ENCODE results near the gene ZNF423. TPM values are rescaled to one million over a fixed set of nuclear protein-coding genes. Genes with fewer than 3 reads are reported as not detected.

The ZNF423 gene
- total and polyA plus RNA-seq, 10 donors: 0.36 to 7.0 (median 3.7) TPM

DNA sequence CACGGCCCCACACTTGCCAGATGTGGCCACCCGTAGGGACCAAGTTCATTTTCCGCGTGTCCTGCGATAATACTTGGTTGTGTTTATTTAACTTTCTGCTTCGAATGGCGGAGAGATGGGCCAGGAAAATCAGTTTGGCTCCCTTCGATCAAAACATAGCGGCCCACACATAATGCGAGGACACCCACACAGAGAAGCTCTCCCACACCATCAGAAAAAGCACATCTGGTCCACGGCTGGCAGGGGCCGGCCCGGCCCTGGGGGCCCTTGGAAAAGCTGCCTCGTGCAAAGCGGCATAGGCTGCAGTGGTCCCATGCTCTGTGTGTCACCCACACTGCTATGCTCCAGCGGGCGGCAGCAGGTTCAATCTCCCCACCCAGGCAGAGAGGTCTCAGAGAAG is 46.9 kb downstream of the ZNF423 start:
- Histone ChIP-seq H3K9me3 (no peaks in the 10 kb centered on the region), H3K4me1 (peaks cover 0 to 23% (median 9%) of the 10 kb centered on the region in 6 donors), H3K4me3 (no peak overlapping the region), H3K27me3 (replicated peaks in 1 of 7) (no peaks in the 10 kb centered on the region), H3K27ac (peak overlapping the region in 2 of 8 donors; percentile 41 to 44), H3K36me3 (no peaks in the 10 kb centered on the region)
- no peak for DNase-seq
- intact Hi-C loops (cut with DNase I; ENCODE audit: low total_unique reads): no loop called here
- TF ChIP-seq, protein P1, sequence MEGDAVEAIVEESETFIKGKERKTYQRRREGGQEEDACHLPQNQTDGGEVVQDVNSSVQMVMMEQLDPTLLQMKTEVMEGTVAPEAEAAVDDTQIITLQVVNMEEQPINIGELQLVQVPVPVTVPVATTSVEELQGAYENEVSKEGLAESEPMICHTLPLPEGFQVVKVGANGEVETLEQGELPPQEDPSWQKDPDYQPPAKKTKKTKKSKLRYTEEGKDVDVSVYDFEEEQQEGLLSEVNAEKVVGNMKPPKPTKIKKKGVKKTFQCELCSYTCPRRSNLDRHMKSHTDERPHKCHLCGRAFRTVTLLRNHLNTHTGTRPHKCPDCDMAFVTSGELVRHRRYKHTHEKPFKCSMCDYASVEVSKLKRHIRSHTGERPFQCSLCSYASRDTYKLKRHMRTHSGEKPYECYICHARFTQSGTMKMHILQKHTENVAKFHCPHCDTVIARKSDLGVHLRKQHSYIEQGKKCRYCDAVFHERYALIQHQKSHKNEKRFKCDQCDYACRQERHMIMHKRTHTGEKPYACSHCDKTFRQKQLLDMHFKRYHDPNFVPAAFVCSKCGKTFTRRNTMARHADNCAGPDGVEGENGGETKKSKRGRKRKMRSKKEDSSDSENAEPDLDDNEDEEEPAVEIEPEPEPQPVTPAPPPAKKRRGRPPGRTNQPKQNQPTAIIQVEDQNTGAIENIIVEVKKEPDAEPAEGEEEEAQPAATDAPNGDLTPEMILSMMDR (IDR thresholded peaks at IDR 0.05 in 8 of 11, conservative IDR thresholded peaks at IDR 0.05 in 3 of 11): no peak
- TF ChIP-seq POLR2AphosphoS5 (IDR thresholded peaks at IDR 0.05) (peak in 2 of 3 donors; percentile 10 to 30), POLR2A (IDR thresholded peaks at IDR 0.05) (no peak)
- WGBS, 5 donors: 77 to 88% (median 82%) methylated on average over 16 to 17 of the region's 17 CpGs

DNA sequence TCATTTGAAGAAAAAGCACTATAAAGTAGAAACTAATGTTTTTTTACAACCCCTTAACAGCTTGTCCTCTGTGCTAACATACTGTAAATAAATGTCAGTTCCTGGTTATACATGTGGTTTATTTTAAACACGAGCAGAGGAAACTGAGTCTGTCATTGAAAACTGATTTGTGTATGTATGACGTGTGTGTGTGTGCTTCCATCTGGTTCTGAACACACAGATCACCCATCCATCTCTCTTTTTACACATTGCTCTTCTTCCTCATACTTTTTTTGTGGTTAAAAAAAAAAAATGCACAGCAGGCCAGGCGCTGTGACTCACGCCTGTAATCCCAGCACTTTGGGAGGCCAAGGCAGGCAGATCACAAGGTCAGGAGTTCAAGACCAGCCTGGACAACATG is 49.5 kb downstream of the ZNF423 start:
- DNase-seq: no peak
- intact Hi-C loops (cut with DNase I; ENCODE audit: low total_unique reads): no loop called here
- Histone ChIP-seq H3K27ac (no peak overlapping the region), H3K36me3 (no peaks in the 10 kb centered on the region), H3K4me1 (peaks cover 0 to 16% (median 5%) of the 10 kb centered on the region in 6 donors), H3K9me3 (no peaks in the 10 kb centered on the region), H3K27me3 (replicated peaks in 1 of 7) (peaks cover 0 to 4% (median 0%) of the 10 kb centered on the region in 7 donors), H3K4me3 (no peak overlapping the region)
- TF ChIP-seq POLR2AphosphoS5 (IDR thresholded peaks at IDR 0.05): no peak
- TF ChIP-seq, protein P1 (IDR thresholded peaks at IDR 0.05 in 8 of 11, conservative IDR thresholded peaks at IDR 0.05 in 3 of 11): no peak
- TF ChIP-seq POLR2A (IDR thresholded peaks at IDR 0.05): no peak
- WGBS, 5 donors: 19 to 32% (median 21%) methylated on average over 4 of the region's 4 CpGs

DNA sequence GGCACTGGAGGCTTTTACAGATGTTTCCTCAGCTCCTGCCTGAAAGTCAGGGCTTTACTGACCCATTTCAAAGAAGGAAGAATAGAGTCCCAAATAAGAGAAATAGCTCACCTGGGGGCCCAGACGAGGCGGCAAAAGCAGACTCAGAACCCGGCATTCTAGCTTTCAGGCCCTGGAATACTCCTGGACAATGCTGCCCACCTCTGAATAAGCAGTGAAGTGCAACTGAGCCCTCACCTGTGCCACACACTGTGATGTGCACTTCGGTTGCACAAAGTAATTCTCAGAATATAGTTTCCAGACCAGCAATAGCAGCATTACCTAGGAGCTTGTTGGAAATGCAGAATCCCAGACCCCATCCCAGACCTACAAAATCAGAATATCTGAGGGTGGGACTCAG is 54.6 kb downstream of the ZNF423 start:
- H3K9me3 ChIP-seq: no peaks in the 10 kb centered on the region
- no peak for DNase-seq
- intact Hi-C loops (cut with DNase I; ENCODE audit: low total_unique reads): no loop called here
- H3K36me3 ChIP-seq: no peaks in the 10 kb centered on the region
- peaks cover 0 to 8% (median 0%) of the 10 kb centered on the region in 7 donors for H3K27me3 ChIP-seq (replicated peaks in 1 of 7)
- no peaks in the 10 kb centered on the region for H3K4me1 ChIP-seq
- WGBS, 5 donors: 81 to 89% (median 87%) methylated on average over 4 of the region's 4 CpGs
- no peak overlapping the region for H3K4me3 ChIP-seq
- no peak for TF ChIP-seq POLR2A (IDR thresholded peaks at IDR 0.05)
- TF ChIP-seq, protein P1 (IDR thresholded peaks at IDR 0.05 in 8 of 11, conservative IDR thresholded peaks at IDR 0.05 in 3 of 11): no peak
- no peak for TF ChIP-seq POLR2AphosphoS5 (IDR thresholded peaks at IDR 0.05)
- H3K27ac ChIP-seq: no peak overlapping the region

DNA sequence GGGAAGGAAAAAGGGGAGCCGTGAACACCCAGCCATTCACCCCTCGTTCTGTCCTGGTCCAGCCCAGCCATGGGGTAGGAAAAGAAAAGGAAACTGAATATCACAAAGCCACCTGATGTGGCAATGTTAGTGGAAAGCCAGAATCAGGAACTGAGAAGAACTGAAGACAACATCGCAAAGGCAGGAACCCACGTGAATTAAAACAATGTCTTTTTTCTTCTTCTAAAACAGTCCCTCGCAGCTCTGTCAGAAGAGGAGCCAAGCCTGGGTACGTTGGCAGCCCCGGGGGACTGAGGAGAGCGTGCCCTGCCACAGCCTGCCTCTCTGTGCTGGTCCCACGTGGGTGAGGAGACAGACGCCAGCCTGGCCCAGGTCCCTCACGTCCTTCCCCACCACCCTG is 55.0 kb downstream of the ZNF423 start:
- Histone ChIP-seq H3K4me1 (no peaks in the 10 kb centered on the region), H3K27ac (no peak overlapping the region), H3K4me3 (no peak overlapping the region), H3K27me3 (replicated peaks in 1 of 7) (peaks cover 0 to 8% (median 0%) of the 10 kb centered on the region in 7 donors), H3K36me3 (no peaks in the 10 kb centered on the region), H3K9me3 (no peaks in the 10 kb centered on the region)
- DNase-seq: no peak
- intact Hi-C loops (cut with DNase I; ENCODE audit: low total_unique reads): no loop called here
- WGBS, 5 donors: 43 to 61% (median 57%) methylated on average over 11 of the region's 11 CpGs
- TF ChIP-seq, protein P1 (IDR thresholded peaks at IDR 0.05 in 8 of 11, conservative IDR thresholded peaks at IDR 0.05 in 3 of 11): no peak
- TF ChIP-seq POLR2A (IDR thresholded peaks at IDR 0.05) (no peak), POLR2AphosphoS5 (IDR thresholded peaks at IDR 0.05) (no peak)
